Activated naive CD8-positive, alpha-beta T cell treated with anti-CD3 and anti-CD28 coated beads, Interleukin-2, amount 50 U/mL, for 24 hours (primary cell): ENCODE measurements around the gene NPEPL1.
"Not testable (repeated sequence)": the region's sequence is repeated elsewhere in the genome, so short reads cannot be mapped to it uniquely, and the experiment has no call there.

Experiments
- ATAC-seq: fragments of 150-1000 bp; cut with Tn5 transposase; one replicate; pipeline ENCODE4 v1.10.0; 2021
- DNase-seq: peaks from one replicate; pipeline ENCODE4 v3.0.0; 2021
- H3K27ac Mint-ChIP-seq: one replicate; pipeline ENCODE4 v1.8.0; 2021; ENCODE audit warnings: mild to moderate bottlenecking, mixed read lengths
- H3K27me3 Mint-ChIP-seq: one replicate; pipeline ENCODE4 v1.8.0; 2021; ENCODE audit warnings: mixed read lengths
- H3K36me3 Mint-ChIP-seq: one replicate; pipeline ENCODE4 v1.8.0; 2021; ENCODE audit warnings: low read depth, mixed read lengths
- H3K4me1 Mint-ChIP-seq: one replicate; pipeline ENCODE4 v1.8.0; 2021; ENCODE audit warnings: mixed read lengths
- H3K4me3 Mint-ChIP-seq: one replicate; pipeline ENCODE4 v1.8.0; 2021; ENCODE audit warnings: mild to moderate bottlenecking, moderate library complexity, mixed read lengths
- H3K9me3 Mint-ChIP-seq: one replicate; pipeline ENCODE4 v1.8.0; 2021; ENCODE audit warnings: mixed read lengths

Gene NPEPL1

GRCh38 chr20:58740356-58741308 is 48.0 kb downstream of the NPEPL1 start:
- H3K27ac Mint-ChIP-seq, result no peak overlapping the region
- peaks cover 47% of the 10 kb centered on the region for H3K27me3 Mint-ChIP-seq
- DNase-seq (no peak), ATAC-seq (no peak)
- H3K36me3 Mint-ChIP-seq, result no peaks in the 10 kb centered on the region
- H3K4me3 Mint-ChIP-seq, result no peak overlapping the region
- no peaks in the 10 kb centered on the region for H3K4me1 Mint-ChIP-seq
- H3K9me3 Mint-ChIP-seq, result no peaks in the 10 kb centered on the region

GRCh38 chr20:58741384-58741783 is 48.8 kb downstream of the NPEPL1 start:
- no peak for ATAC-seq
- Mint-ChIP-seq H3K27me3 (peaks cover 50% of the 10 kb centered on the region), H3K4me1 (no peaks in the 10 kb centered on the region), H3K9me3 (no peaks in the 10 kb centered on the region), H3K27ac (no peak overlapping the region), H3K36me3 (no peaks in the 10 kb centered on the region), H3K4me3 (no peak overlapping the region)
- no peak for DNase-seq

GRCh38 chr20:58742668-58743566 is 50.3 kb downstream of the NPEPL1 start:
- Mint-ChIP-seq H3K4me3 (no peak overlapping the region), H3K27ac (no peak overlapping the region), H3K27me3 (peaks cover 41% of the 10 kb centered on the region), H3K4me1 (no peaks in the 10 kb centered on the region), H3K36me3 (no peaks in the 10 kb centered on the region), H3K9me3 (no peaks in the 10 kb centered on the region)
- no peak for DNase-seq
- no peak for ATAC-seq

GRCh38 chr20:58743929-58744534 is 51.4 kb downstream of the NPEPL1 start:
- no peak overlapping the region for H3K4me3 Mint-ChIP-seq
- ATAC-seq (no peak), DNase-seq (no peak)
- H3K4me1 Mint-ChIP-seq, result no peaks in the 10 kb centered on the region
- H3K27ac Mint-ChIP-seq, result no peak overlapping the region
- no peaks in the 10 kb centered on the region for H3K36me3 Mint-ChIP-seq
- peaks cover 44% of the 10 kb centered on the region for H3K27me3 Mint-ChIP-seq
- no peaks in the 10 kb centered on the region for H3K9me3 Mint-ChIP-seq

GRCh38 chr20:58744836-58745235 is 52.2 kb downstream of the NPEPL1 start:
- Mint-ChIP-seq H3K27ac (no peak overlapping the region), H3K36me3 (no peaks in the 10 kb centered on the region), H3K27me3 (peaks cover 42% of the 10 kb centered on the region), H3K4me1 (no peaks in the 10 kb centered on the region), H3K9me3 (no peaks in the 10 kb centered on the region), H3K4me3 (no peak overlapping the region)
- ATAC-seq (no peak), DNase-seq (no peak)

GRCh38 chr20:58745391-58745790 is 52.8 kb downstream of the NPEPL1 start:
- Mint-ChIP-seq H3K27ac (no peak overlapping the region), H3K4me1 (no peaks in the 10 kb centered on the region), H3K27me3 (peaks cover 43% of the 10 kb centered on the region), H3K9me3 (no peaks in the 10 kb centered on the region), H3K36me3 (no peaks in the 10 kb centered on the region), H3K4me3 (no peak overlapping the region)
- DNase-seq, result no peak
- no peak for ATAC-seq

GRCh38 chr20:58746620-58747019 is 54.0 kb downstream of the NPEPL1 start:
- Mint-ChIP-seq H3K36me3 (no peaks in the 10 kb centered on the region), H3K27me3 (peaks cover 44% of the 10 kb centered on the region), H3K4me1 (no peaks in the 10 kb centered on the region), H3K27ac (no peak overlapping the region), H3K4me3 (no peak overlapping the region), H3K9me3 (no peaks in the 10 kb centered on the region)
- ATAC-seq (no peak), DNase-seq (no peak)

- H3K27ac Mint-ChIP-seq, result no peak overlapping the region
- no peak for DNase-seq
- H3K4me3 Mint-ChIP-seq, result no peak overlapping the region
- H3K9me3 Mint-ChIP-seq, result no peaks in the 10 kb centered on the region
- H3K36me3 Mint-ChIP-seq, result no peaks in the 10 kb centered on the region
- peaks cover 40% of the 10 kb centered on the region for H3K27me3 Mint-ChIP-seq
- no peaks in the 10 kb centered on the region for H3K4me1 Mint-ChIP-seq
- no peak for ATAC-seq
Observed at GRCh38 chr20:58747211-58747610, 54.6 kb downstream of the NPEPL1 start.

GRCh38 chr20:58748618-58749017 is 56.0 kb downstream of the NPEPL1 start:
- no peak overlapping the region for H3K27ac Mint-ChIP-seq
- ATAC-seq, result no peak
- H3K27me3 Mint-ChIP-seq, result peaks cover 33% of the 10 kb centered on the region
- no peaks in the 10 kb centered on the region for H3K9me3 Mint-ChIP-seq
- H3K36me3 Mint-ChIP-seq, result no peaks in the 10 kb centered on the region
- no peak for DNase-seq
- no peak overlapping the region for H3K4me3 Mint-ChIP-seq
- no peaks in the 10 kb centered on the region for H3K4me1 Mint-ChIP-seq

- no peaks in the 10 kb centered on the region for H3K9me3 Mint-ChIP-seq
- H3K4me3 Mint-ChIP-seq, result no peak overlapping the region
- no peak overlapping the region for H3K27ac Mint-ChIP-seq
- no peaks in the 10 kb centered on the region for H3K4me1 Mint-ChIP-seq
- peaks cover 33% of the 10 kb centered on the region for H3K27me3 Mint-ChIP-seq
- ATAC-seq (no peak), DNase-seq (no peak)
- no peaks in the 10 kb centered on the region for H3K36me3 Mint-ChIP-seq
Observed at GRCh38 chr20:58749098-58749769, 56.6 kb downstream of the NPEPL1 start.

GRCh38 chr20:58749979-58750378 is 57.4 kb downstream of the NPEPL1 start:
- Mint-ChIP-seq H3K9me3 (no peaks in the 10 kb centered on the region), H3K36me3 (no peaks in the 10 kb centered on the region), H3K27ac (no peak overlapping the region), H3K4me3 (no peak overlapping the region), H3K4me1 (no peaks in the 10 kb centered on the region), H3K27me3 (peaks cover 33% of the 10 kb centered on the region)
- no peak for DNase-seq
- ATAC-seq, result no peak

GRCh38 chr20:58750706-58751105 is 58.1 kb downstream of the NPEPL1 start:
- peaks cover 31% of the 10 kb centered on the region for H3K27me3 Mint-ChIP-seq
- ATAC-seq, H3K4me1 Mint-ChIP-seq, H3K27ac Mint-ChIP-seq, H3K9me3 Mint-ChIP-seq, H3K36me3 Mint-ChIP-seq, H3K4me3 Mint-ChIP-seq, DNase-seq: not testable (repeated sequence)

- Mint-ChIP-seq H3K4me3 (no peak overlapping the region), H3K27ac (no peak overlapping the region)
Observed at GRCh38 chr20:58751979-58752378, 59.4 kb downstream of the NPEPL1 start.

GRCh38 chr20:58752565-58752964 is 60.0 kb downstream of the NPEPL1 start:
- ATAC-seq (no peak), DNase-seq (no peak)
- H3K27me3 Mint-ChIP-seq, result peaks cover 32% of the 10 kb centered on the region
- H3K9me3 Mint-ChIP-seq, result no peaks in the 10 kb centered on the region
- no peaks in the 10 kb centered on the region for H3K36me3 Mint-ChIP-seq
- H3K4me1 Mint-ChIP-seq, result no peaks in the 10 kb centered on the region
- no peak overlapping the region for H3K4me3 Mint-ChIP-seq
- H3K27ac Mint-ChIP-seq, result no peak overlapping the region

More at GRCh38 chr20:58751979-58752378, 59.4 kb downstream of the NPEPL1 start:
- Mint-ChIP-seq H3K27me3 (peaks cover 31% of the 10 kb centered on the region), H3K9me3 (no peaks in the 10 kb centered on the region), H3K4me1 (no peaks in the 10 kb centered on the region), H3K36me3 (no peaks in the 10 kb centered on the region)
- DNase-seq (no peak), ATAC-seq (no peak)
